GM12892 (cell line): ENCODE data around the gene CGGBP1.

Experiments
- POLR2A ChIP-seq: IDR thresholded peaks from 2 replicates; pipeline ENCODE4 v1.6.1; 2011; ENCODE audit warnings: low read depth, low read length, control low read depth
- TAF1 ChIP-seq: IDR thresholded peaks from 2 replicates; pipeline ENCODE4 v1.6.1; 2011; ENCODE audit warnings: low read depth, mild to moderate bottlenecking, control low read depth, low read length, borderline replicate concordance

DNA sequence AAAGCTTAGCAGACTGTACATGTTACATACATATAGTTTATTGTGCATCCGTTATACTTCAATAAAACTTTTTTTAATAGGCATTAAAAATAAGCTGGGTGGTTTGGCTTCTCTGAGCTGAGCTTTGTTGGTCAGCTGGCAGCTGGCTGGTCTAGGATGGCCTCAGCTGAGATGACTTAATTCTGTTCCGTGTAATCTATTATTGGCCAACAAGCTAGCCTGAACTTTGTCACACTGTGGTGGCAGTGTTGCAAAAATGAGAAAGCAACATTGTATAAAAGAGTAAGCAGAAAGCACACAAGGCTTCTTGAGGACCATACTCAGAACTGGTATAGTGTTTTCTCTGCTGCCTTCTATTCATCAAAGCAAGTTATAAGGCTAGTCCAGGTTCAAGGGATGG is 45.2 kb downstream of the CGGBP1 start:
- TF ChIP-seq POLR2A (no peak), TAF1 (no peak)
